OCI-LY3 (cell line): Measurements from ENCODE around the gene GRIN2D.

ENCODE experiments used
- CTCF ChIP-seq: fragments of 200-600, 300-600 bp; sonication (generic); IDR thresholded peaks from 2 replicates; pipeline ENCODE4 v1.5.1; 2014; ENCODE audit warnings: antibody characterized with exemption, low read length, low read depth
- EZH2phosphoT487 ChIP-seq: fragments of 200-600 bp; shearing (Covaris generic); IDR thresholded peaks from 2 replicates; pipeline ENCODE4 v1.6.1; 2018; ENCODE audit warnings: antibody characterized with exemption, mixed run types, low read depth

- TF ChIP-seq CTCF: no peak
- no peak for TF ChIP-seq EZH2phosphoT487
Measured at GRCh38 chr19:48372904-48373303, 20.6 kb upstream of the GRIN2D start.
